ENCODE measurements around the gene FAM174C.

DNA sequence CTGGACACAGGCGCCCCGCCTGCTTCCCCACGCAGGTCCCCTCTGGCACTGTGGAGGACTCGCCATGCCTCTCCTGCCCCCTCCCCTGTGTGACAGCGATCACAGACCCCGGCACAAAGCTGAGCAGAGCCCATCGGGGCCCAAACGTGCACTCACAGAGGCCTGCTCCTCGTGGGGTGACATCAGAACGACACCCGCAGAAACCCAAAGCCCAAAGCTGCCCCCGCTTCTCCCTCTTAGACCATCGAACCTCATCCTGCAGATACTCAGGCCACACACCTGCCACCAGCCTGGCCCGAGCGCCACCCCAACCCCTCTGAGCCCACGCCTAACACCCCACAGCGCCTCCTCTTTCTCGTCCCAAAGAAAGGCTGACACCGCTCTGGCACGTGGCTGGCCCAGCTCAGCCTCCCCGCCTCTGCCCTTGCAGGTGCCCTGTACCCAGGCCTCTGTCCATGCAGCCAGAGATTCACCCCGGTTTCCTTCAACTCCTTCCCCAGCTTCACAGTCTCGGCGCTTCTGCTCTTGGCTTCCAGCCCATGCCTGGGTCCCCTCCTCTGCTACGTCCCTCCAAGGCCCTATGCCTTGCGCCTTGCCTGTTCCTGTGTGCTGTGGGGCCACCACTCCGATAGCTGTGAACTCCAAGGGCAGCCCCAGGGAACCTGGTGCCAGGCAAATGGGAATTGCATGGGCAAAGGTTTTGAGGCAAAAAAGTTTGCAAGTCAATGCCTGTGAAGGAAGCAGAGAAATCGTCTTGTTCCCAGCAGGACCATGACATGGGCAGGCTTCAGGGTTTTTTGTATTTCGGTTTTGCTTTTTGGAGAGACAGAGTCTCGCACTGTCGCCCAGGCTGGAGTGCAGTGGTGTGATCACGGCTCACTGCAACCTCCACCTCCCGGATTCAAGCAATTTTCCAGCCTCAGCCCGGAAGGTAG is 36.7 kb upstream of the FAM174C start:
- TF ChIP-seq JUN (IDR thresholded peaks at IDR 0.05; ENCODE audit: borderline replicate concordance, insufficient read depth, insufficient read length, low read depth), result no peak
- TF ChIP-seq, protein P1, sequence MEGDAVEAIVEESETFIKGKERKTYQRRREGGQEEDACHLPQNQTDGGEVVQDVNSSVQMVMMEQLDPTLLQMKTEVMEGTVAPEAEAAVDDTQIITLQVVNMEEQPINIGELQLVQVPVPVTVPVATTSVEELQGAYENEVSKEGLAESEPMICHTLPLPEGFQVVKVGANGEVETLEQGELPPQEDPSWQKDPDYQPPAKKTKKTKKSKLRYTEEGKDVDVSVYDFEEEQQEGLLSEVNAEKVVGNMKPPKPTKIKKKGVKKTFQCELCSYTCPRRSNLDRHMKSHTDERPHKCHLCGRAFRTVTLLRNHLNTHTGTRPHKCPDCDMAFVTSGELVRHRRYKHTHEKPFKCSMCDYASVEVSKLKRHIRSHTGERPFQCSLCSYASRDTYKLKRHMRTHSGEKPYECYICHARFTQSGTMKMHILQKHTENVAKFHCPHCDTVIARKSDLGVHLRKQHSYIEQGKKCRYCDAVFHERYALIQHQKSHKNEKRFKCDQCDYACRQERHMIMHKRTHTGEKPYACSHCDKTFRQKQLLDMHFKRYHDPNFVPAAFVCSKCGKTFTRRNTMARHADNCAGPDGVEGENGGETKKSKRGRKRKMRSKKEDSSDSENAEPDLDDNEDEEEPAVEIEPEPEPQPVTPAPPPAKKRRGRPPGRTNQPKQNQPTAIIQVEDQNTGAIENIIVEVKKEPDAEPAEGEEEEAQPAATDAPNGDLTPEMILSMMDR (IDR thresholded peaks at IDR 0.05; ENCODE audit: extremely low read depth in 1 of 2, insufficient read depth in 1 of 2, low read depth in 1 of 2, low read length in 2 of 2), result no peak
- TF ChIP-seq POLR2A (IDR thresholded peaks at IDR 0.05; ENCODE audit: low read depth, low read length), result no peak
- no peak for TF ChIP-seq POLR2AphosphoS5 (IDR thresholded peaks at IDR 0.05; ENCODE audit: insufficient read depth, low read depth, low read length)
